Measurements from ENCODE around the gene ZNF532. TPM values are rescaled to one million over a fixed set of nuclear protein-coding genes. Genes with fewer than 3 reads are reported as not detected.

The ZNF532 gene
- total RNA-seq, 1 donor from 2014 or later: 137 TPM

DNA sequence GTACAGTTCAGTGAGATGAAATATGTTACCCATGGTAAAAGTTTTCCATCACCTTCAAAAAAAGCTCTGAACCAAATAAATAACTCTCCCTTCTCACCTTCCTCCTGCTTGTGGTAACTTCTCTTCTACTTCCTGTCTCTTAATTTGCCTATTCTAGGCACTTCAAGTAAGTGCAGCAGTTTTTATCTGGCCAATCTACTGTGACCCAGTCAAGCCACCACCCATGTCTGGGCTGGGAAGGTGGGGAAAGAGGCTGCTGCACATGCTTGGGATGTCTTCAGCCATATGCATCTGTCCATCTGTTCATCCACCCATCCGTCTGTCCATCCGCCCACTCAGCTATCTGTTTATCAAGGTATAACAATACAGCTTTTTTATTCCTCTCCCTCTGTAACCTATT lies 31.6 kb downstream of the ZNF532 start:
- H3K9me3 Mint-ChIP-seq: no peaks in the 10 kb centered on the region
- H3K4me3 ChIP-seq: no peak overlapping the region
- peaks cover 15% of the 10 kb centered on the region for H3F3A ChIP-seq (ENCODE audit: low read depth)
- H4K20me1 ChIP-seq (ENCODE audit: low read depth): peaks cover 100% of the 10 kb centered on the region
- H3K36me3 ChIP-seq: no peaks in the 10 kb centered on the region
- DNase-seq (ENCODE audit: low spot score): no peak
- H3K27me3 Mint-ChIP-seq (ENCODE audit: insufficient read depth, low read depth): no peaks in the 10 kb centered on the region
- peaks cover 49% of the 10 kb centered on the region for H3K4me1 Mint-ChIP-seq
- H3K4me2 ChIP-seq: peak overlapping the region; percentile 3
- TF ChIP-seq EZH2phosphoT487 (IDR thresholded peaks at IDR 0.05) (no peak), EZH2 (IDR thresholded peaks at IDR 0.05) (no peak)
- TF ChIP-seq, protein P1, sequence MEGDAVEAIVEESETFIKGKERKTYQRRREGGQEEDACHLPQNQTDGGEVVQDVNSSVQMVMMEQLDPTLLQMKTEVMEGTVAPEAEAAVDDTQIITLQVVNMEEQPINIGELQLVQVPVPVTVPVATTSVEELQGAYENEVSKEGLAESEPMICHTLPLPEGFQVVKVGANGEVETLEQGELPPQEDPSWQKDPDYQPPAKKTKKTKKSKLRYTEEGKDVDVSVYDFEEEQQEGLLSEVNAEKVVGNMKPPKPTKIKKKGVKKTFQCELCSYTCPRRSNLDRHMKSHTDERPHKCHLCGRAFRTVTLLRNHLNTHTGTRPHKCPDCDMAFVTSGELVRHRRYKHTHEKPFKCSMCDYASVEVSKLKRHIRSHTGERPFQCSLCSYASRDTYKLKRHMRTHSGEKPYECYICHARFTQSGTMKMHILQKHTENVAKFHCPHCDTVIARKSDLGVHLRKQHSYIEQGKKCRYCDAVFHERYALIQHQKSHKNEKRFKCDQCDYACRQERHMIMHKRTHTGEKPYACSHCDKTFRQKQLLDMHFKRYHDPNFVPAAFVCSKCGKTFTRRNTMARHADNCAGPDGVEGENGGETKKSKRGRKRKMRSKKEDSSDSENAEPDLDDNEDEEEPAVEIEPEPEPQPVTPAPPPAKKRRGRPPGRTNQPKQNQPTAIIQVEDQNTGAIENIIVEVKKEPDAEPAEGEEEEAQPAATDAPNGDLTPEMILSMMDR (IDR thresholded peaks at IDR 0.05): no peak
- H3K27me3 ChIP-seq: no peaks in the 10 kb centered on the region
- H3K27ac ChIP-seq: no peak overlapping the region
- H3K9me3 ChIP-seq (ENCODE audit: low read depth): no peaks in the 10 kb centered on the region
- no peak overlapping the region for H3K9ac ChIP-seq
- no peak overlapping the region for H3K4me3 Mint-ChIP-seq
- peak overlapping the region; percentile 61 for H3K27ac Mint-ChIP-seq
- H3K36me3 Mint-ChIP-seq: peaks cover 44% of the 10 kb centered on the region
- H3K79me2 ChIP-seq (ENCODE audit: low read depth): peaks cover 100% of the 10 kb centered on the region
- peaks cover 13% of the 10 kb centered on the region for H3K4me1 ChIP-seq
- no peak overlapping the region for H2AFZ ChIP-seq (replicated peaks)

DNA sequence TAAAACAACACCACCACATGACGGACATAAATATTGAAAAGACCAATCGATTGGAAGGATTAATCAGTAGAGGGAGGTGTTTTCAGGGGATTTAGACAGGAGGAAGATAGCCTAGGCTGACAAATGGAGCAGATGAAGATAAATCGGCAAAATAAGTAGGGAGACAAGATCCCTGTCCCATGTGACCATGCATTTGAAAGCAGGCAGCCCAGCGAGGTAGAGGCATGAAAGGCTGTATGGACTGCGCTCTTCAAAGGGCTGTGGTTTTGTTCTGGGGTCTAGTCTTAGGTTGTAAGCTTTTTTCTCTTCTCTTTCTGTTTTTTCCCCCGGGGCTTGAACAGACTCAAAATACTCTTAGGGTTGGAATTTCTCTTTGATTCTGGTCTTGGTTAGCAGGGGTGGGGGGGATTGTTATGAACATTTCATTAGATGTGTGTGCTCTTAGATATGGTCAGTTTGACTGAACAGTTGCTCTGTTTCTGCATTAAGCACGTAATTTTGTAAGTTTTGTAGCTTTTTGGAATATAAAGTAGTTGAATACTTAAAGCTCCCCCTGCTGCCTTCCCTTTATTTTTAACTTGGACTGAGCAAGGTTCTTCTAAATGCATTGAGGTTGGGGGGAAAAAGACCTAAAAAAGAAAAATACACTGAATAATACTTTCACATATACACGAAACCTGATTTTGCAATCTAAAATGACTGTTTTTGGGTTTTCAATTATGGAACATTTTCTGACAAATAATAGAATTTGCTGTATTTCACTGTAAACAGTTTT lies 32.2 kb downstream of the ZNF532 start:
- H3K4me2 ChIP-seq: peak overlapping the region; percentile 3
- H2AFZ ChIP-seq (replicated peaks): no peak overlapping the region
- peaks cover 100% of the 10 kb centered on the region for H3K79me2 ChIP-seq (ENCODE audit: low read depth)
- TF ChIP-seq EZH2 (IDR thresholded peaks at IDR 0.05): no peak
- TF ChIP-seq, protein P1 (IDR thresholded peaks at IDR 0.05): no peak
- TF ChIP-seq EZH2phosphoT487 (IDR thresholded peaks at IDR 0.05): no peak
- peaks cover 2% of the 10 kb centered on the region for H3K27me3 Mint-ChIP-seq (ENCODE audit: insufficient read depth, low read depth)
- no peaks in the 10 kb centered on the region for H3K27me3 ChIP-seq
- H3K36me3 ChIP-seq: no peaks in the 10 kb centered on the region
- peak overlapping the region; percentile 61 for H3K27ac Mint-ChIP-seq
- H3K4me3 Mint-ChIP-seq: no peak overlapping the region
- peak overlapping the region; percentile 42 for H3K27ac ChIP-seq
- peaks cover 13% of the 10 kb centered on the region for H3K4me1 ChIP-seq
- DNase-seq (ENCODE audit: low spot score): no peak
- H3F3A ChIP-seq (ENCODE audit: low read depth): peaks cover 15% of the 10 kb centered on the region
- H3K9me3 Mint-ChIP-seq: no peaks in the 10 kb centered on the region
- no peak overlapping the region for H3K4me3 ChIP-seq
- peaks cover 100% of the 10 kb centered on the region for H4K20me1 ChIP-seq (ENCODE audit: low read depth)
- H3K9me3 ChIP-seq (ENCODE audit: low read depth): no peaks in the 10 kb centered on the region
- peaks cover 43% of the 10 kb centered on the region for H3K36me3 Mint-ChIP-seq
- no peak overlapping the region for H3K9ac ChIP-seq
- H3K4me1 Mint-ChIP-seq: peaks cover 45% of the 10 kb centered on the region

DNA sequence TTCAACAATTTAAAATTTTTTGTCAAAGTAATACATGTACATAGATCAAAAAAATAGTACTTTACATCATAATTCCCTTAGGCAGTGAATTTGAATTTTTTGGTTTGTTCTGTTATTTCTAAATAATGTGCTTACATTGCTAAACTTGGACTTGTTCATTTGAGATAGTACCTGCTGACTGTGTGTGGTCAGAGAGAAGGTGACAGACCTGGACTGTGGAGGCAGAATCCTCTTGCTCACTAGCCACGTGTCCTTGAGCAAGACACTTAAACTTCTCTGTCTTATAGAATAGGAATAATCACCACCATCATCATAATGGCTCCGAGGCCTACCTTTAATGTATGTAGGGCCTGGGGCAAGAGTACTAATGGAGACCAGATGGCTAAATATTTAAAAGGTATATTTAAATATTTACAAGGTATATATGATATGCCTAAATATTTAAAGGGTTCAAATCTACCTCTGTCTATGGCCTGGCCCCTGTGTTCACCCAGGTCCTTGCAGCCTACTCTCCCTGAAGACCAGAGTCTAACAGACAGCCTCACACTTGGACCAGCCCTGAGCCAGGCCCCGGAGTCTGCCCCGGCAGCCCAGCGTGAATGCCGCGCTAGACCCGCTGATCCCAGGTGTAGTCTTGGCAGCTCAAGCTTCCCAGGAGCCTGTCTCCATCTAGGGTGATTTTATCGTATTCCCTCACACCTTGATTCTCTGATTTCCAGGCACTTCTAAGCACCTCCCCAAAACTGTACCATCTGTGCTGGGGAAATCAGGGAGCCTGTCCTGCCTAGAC lies 33.5 kb downstream of the ZNF532 start:
- Histone ChIP-seq H3K79me2 (ENCODE audit: low read depth) (peaks cover 100% of the 10 kb centered on the region), H3K4me2 (no peak overlapping the region), H3K9ac (no peak overlapping the region), H3K27ac (no peak overlapping the region), H2AFZ (replicated peaks) (no peak overlapping the region), H3K36me3 (no peaks in the 10 kb centered on the region), H3K9me3 (ENCODE audit: low read depth) (no peaks in the 10 kb centered on the region), H3K4me3 (no peak overlapping the region), H4K20me1 (ENCODE audit: low read depth) (peaks cover 95% of the 10 kb centered on the region), H3K27me3 (no peaks in the 10 kb centered on the region), H3K4me1 (peaks cover 13% of the 10 kb centered on the region), H3F3A (ENCODE audit: low read depth) (peaks cover 15% of the 10 kb centered on the region)
- Mint-ChIP-seq H3K4me1 (peaks cover 43% of the 10 kb centered on the region), H3K4me3 (no peak overlapping the region), H3K9me3 (no peaks in the 10 kb centered on the region), H3K27ac (peak overlapping the region; percentile 65), H3K27me3 (ENCODE audit: insufficient read depth, low read depth) (peaks cover 2% of the 10 kb centered on the region), H3K36me3 (peaks cover 43% of the 10 kb centered on the region)
- DNase-seq (ENCODE audit: low spot score): no peak
- no peak for TF ChIP-seq EZH2phosphoT487 (IDR thresholded peaks at IDR 0.05)
- no peak for TF ChIP-seq EZH2 (IDR thresholded peaks at IDR 0.05)
- TF ChIP-seq, protein P1 (IDR thresholded peaks at IDR 0.05): no peak
